Natural killer cell (primary cell): Measurements from ENCODE around the gene USP14. TPM values are rescaled to one million over a fixed set of nuclear protein-coding genes. Genes with fewer than 3 reads are reported as not detected.

Experiments
- ATAC-seq, 3 donors: fragments of 150-1000 bp in 2 of 3; fragments of 200-7000 bp in 1 of 3; cut with Tn5 transposase; 1 replicate in 1 of 3; 2 replicates in 2 of 3; pipeline ENCODE4 v1.10.0; 2021; ENCODE audit warnings: mild to moderate bottlenecking in 2 of 3, moderate library complexity in 2 of 3
- DNase-seq, 2 donors: peaks; one replicate each; pipeline versions ENCODE4 v3.0.0 to v3.0.0-alpha.2; 2013 to 2021; ENCODE audit warnings: mixed read lengths in 1 of 2
- H3K27ac ChIP-seq: one replicate; pipeline ENCODE4 v1.5.1; 2013; ENCODE audit warnings: mild to moderate bottlenecking, low read length
- H3K27me3 ChIP-seq: one replicate; pipeline ENCODE4 v1.6.1; 2013; ENCODE audit warnings: low read length; ENCODE audit not compliant: control insufficient read depth, insufficient read depth
- H3K36me3 ChIP-seq: one replicate; pipeline ENCODE4 v1.6.1; 2013; ENCODE audit warnings: low read length; ENCODE audit not compliant: control insufficient read depth, insufficient read depth
- H3K4me1 ChIP-seq: one replicate; pipeline ENCODE4 v1.6.1; 2013; ENCODE audit warnings: low read length; ENCODE audit not compliant: control insufficient read depth, insufficient read depth
- H3K4me3 ChIP-seq: one replicate; pipeline ENCODE4 v1.5.1; 2013; ENCODE audit warnings: low read length
- H3K9me3 ChIP-seq: one replicate; pipeline ENCODE4 v1.6.1; 2013; ENCODE audit warnings: low read length; ENCODE audit not compliant: control insufficient read depth, insufficient read depth
- H3K27ac Mint-ChIP-seq, 2 donors: one replicate each; pipeline ENCODE4 v1.8.0; 2022; ENCODE audit warnings: mild to moderate bottlenecking in 2 of 2, mixed read lengths in 2 of 2, moderate library complexity in 1 of 2
- H3K27me3 Mint-ChIP-seq, 2 donors: one replicate each; pipeline ENCODE4 v1.8.0; 2022; ENCODE audit warnings: low read depth in 2 of 2, mixed read lengths in 2 of 2
- H3K36me3 Mint-ChIP-seq: one replicate; pipeline ENCODE4 v1.8.0; 2022; ENCODE audit warnings: mixed read lengths
- H3K4me1 Mint-ChIP-seq, 2 donors: one replicate each; pipeline ENCODE4 v1.8.0; 2022; ENCODE audit warnings: mixed read lengths in 2 of 2
- H3K4me3 Mint-ChIP-seq: one replicate; pipeline ENCODE4 v1.8.0; 2022; ENCODE audit warnings: mild to moderate bottlenecking, moderate library complexity, mixed read lengths
- H3K9me3 Mint-ChIP-seq, 2 donors: one replicate each; pipeline ENCODE4 v1.8.0; 2022; ENCODE audit warnings: mixed read lengths in 2 of 2
- CTCF ChIP-seq: fragments of 200-600 bp; IDR thresholded peaks from one replicate; pipeline ENCODE4 v1.8.0; 2022; ENCODE audit warnings: antibody characterized with exemption
- WGBS: methylation state at CpG from one replicate; pipeline ENCODE4 v1.1.7; 2013; ENCODE audit warnings: missing lambda C conversion rate; ENCODE audit not compliant: insufficient coverage; 5-methylcytosine and 5-hydroxymethylcytosine counted together
- intact Hi-C: fragments of 100-400 bp; cut with micrococcal nuclease; formaldehyde crosslinking; loops from one replicate; pipeline ENCODE4 v1.14.2; 2022
- total RNA-seq, 4 donors: library from RNA; stranded (reverse); fragments of 120-200 nt in 1 of 4; gene quantifications; one replicate each; pipeline versions ENCODE4 v1.2.3 to v1.2.4, GENCODE V29; 2013 to 2022

USP14 gene
- total RNA-seq, 3 donors from 2014 or later (not counting 1 experiment from before 2014, with no cell fraction given), result 48.4 to 56.8 (median 50.8) TPM

DNA sequence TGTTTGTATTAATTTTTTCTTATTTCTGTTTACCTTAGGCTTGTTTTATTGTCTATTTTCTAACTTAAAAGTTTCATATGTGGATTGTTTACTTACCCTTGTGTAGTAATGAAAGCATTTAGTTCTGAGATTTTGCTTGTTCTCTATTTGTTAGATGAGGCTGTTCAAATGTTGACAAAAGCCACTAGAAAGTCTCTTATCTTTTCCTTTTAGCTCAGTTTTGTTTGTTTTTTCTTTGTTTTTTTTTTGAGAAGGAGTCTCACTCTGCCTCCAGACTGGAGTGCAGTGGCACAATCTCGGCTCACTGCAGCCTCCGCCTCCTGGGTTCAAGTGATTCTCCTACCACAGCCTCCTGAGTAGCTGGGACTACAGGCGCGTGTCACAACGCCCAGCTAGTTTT, 30.9 kb downstream of the USP14 start:
- Histone ChIP-seq H3K27ac (no peak overlapping the region), H3K4me1 (no peaks in the 10 kb centered on the region), H3K4me3 (no peak overlapping the region), H3K9me3 (no peaks in the 10 kb centered on the region), H3K27me3 (no peaks in the 10 kb centered on the region), H3K36me3 (peaks cover 2% of the 10 kb centered on the region)
- DNase-seq, result no peak
- H3K4me3 Mint-ChIP-seq, result no peak overlapping the region
- intact Hi-C loops, result no loop called here
- WGBS, result 96% methylated on average over 5 of the region's 5 CpGs
- no peaks in the 10 kb centered on the region for H3K36me3 Mint-ChIP-seq
- no peaks in the 10 kb centered on the region for H3K9me3 Mint-ChIP-seq
- ATAC-seq, result no peak
- H3K27me3 Mint-ChIP-seq, result no peaks in the 10 kb centered on the region
- TF ChIP-seq CTCF, result no peak
- no peak overlapping the region for H3K27ac Mint-ChIP-seq
- peaks cover 6 to 26% of the 10 kb centered on the region in 2 donors for H3K4me1 Mint-ChIP-seq

GRCh38 chr18:191725-192124, 33.4 kb downstream of the USP14 start:
- no peak overlapping the region for H3K4me3 ChIP-seq
- no peak overlapping the region for H3K27ac Mint-ChIP-seq
- no peak for DNase-seq
- intact Hi-C loops, result no loop called here
- no peaks in the 10 kb centered on the region for H3K36me3 Mint-ChIP-seq
- no peaks in the 10 kb centered on the region for H3K27me3 Mint-ChIP-seq
- H3K27ac ChIP-seq, result no peak overlapping the region
- no peaks in the 10 kb centered on the region for H3K9me3 ChIP-seq
- TF ChIP-seq CTCF, result no peak
- no peak overlapping the region for H3K4me3 Mint-ChIP-seq
- no peak for ATAC-seq
- no CpG with 5 or more reads among the region's 1 CpG for WGBS
- peaks cover 6 to 26% of the 10 kb centered on the region in 2 donors for H3K4me1 Mint-ChIP-seq
- H3K36me3 ChIP-seq, result peaks cover 5% of the 10 kb centered on the region
- no peaks in the 10 kb centered on the region for H3K9me3 Mint-ChIP-seq
- no peaks in the 10 kb centered on the region for H3K27me3 ChIP-seq
- no peaks in the 10 kb centered on the region for H3K4me1 ChIP-seq

GRCh38 chr18:192801-193200, 34.4 kb downstream of the USP14 start:
- no peak for ATAC-seq
- Mint-ChIP-seq H3K4me3 (no peak overlapping the region), H3K27ac (no peak overlapping the region), H3K9me3 (no peaks in the 10 kb centered on the region), H3K27me3 (no peaks in the 10 kb centered on the region), H3K4me1 (peaks cover 6 to 26% of the 10 kb centered on the region in 2 donors), H3K36me3 (peaks cover 7% of the 10 kb centered on the region)
- no peak for DNase-seq
- Histone ChIP-seq H3K36me3 (peaks cover 14% of the 10 kb centered on the region), H3K4me1 (no peaks in the 10 kb centered on the region), H3K27ac (no peak overlapping the region), H3K4me3 (no peak overlapping the region), H3K9me3 (no peaks in the 10 kb centered on the region), H3K27me3 (no peaks in the 10 kb centered on the region)
- no peak for TF ChIP-seq CTCF
- intact Hi-C loops, result no loop called here
- 95% methylated on average over 2 of the region's 7 CpGs for WGBS

- no peaks in the 10 kb centered on the region for H3K9me3 Mint-ChIP-seq
- Histone ChIP-seq H3K36me3 (peaks cover 36% of the 10 kb centered on the region), H3K27ac (no peak overlapping the region), H3K27me3 (no peaks in the 10 kb centered on the region), H3K9me3 (no peaks in the 10 kb centered on the region), H3K4me1 (no peaks in the 10 kb centered on the region), H3K4me3 (no peak overlapping the region)
- no peak for ATAC-seq
- H3K4me3 Mint-ChIP-seq, result no peak overlapping the region
- DNase-seq, result no peak
- 100% methylated on average over 1 of the region's 1 CpG for WGBS
- no peak for TF ChIP-seq CTCF
- H3K27ac Mint-ChIP-seq, result no peak overlapping the region
- no peaks in the 10 kb centered on the region for H3K27me3 Mint-ChIP-seq
- intact Hi-C loops, result no loop called here
- peaks cover 7% of the 10 kb centered on the region for H3K36me3 Mint-ChIP-seq
- peaks cover 0 to 20% of the 10 kb centered on the region in 2 donors for H3K4me1 Mint-ChIP-seq
These were observed 37.3 kb downstream of the USP14 start for GRCh38 chr18:195651-196050.
